Right lobe of liver (tissue), 4 donors: Measurements from ENCODE around the gene RNF11.

Experiments
- POLR2A ChIP-seq: fragments of 450-650 bp; IDR thresholded peaks from one replicate; pipeline ENCODE4 v1.6.1; 2017; ENCODE audit warnings: antibody characterized with exemption, mild to moderate bottlenecking
- TF ChIP-seq, protein P1 (sequence below), 4 donors: fragments of 200-600 bp in 3 of 4; fragments of 450-650 bp in 1 of 4; IDR thresholded peaks; one replicate each; pipeline versions ENCODE4 v1.5.1 to v1.8.0; 2016 to 2022; ENCODE audit warnings: antibody characterized with exemption in 4 of 4, mild to moderate bottlenecking in 2 of 4
- donor health status: DM: no; HTN: no; CAD: no.
- donor health status: DM: no; HTN: no; CAD: no.
- donor health status: DM: no; HTN: yes; CAD: no.

DNA sequence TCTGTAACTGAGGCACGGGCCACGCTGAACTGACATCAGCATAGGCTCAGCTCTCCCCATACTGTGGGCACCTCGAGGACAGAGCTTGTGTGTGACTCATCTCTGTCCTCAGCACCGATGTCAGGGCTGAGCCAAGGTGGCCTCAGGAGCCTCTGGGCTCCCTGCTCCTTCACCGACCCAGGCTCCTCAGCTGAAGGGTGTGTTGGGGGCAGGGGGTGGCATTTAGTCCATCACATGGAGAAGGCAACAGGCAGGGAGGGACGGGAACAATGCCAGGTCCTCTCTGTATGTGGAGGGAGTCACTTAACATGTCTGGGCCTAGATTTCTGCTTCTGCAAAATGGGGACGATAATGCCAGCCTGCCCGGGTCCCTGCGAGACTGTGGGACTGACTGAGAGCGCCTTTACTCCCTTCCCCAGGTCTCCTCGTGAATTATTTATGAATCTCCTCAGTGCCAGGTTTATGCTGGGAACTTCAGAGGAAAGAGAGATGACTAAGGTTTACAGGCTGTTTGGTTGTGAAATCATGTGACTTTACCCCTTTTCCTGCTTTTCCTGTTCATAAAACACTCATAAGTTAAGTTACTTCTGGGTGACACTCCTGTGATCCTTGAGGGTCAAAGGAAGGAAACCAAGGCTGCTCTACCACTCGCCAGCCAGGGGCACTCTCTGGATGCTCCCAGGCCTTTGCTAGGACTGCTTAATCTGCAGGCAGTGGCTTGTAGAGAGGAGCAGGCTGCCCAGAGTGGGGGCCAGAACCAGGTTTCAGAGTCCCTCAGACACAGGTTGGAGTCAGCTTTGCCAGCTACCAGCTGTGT, 78.1 kb downstream of the RNF11 start:
- peak; percentile 48 for TF ChIP-seq POLR2A
- TF ChIP-seq, protein P1, sequence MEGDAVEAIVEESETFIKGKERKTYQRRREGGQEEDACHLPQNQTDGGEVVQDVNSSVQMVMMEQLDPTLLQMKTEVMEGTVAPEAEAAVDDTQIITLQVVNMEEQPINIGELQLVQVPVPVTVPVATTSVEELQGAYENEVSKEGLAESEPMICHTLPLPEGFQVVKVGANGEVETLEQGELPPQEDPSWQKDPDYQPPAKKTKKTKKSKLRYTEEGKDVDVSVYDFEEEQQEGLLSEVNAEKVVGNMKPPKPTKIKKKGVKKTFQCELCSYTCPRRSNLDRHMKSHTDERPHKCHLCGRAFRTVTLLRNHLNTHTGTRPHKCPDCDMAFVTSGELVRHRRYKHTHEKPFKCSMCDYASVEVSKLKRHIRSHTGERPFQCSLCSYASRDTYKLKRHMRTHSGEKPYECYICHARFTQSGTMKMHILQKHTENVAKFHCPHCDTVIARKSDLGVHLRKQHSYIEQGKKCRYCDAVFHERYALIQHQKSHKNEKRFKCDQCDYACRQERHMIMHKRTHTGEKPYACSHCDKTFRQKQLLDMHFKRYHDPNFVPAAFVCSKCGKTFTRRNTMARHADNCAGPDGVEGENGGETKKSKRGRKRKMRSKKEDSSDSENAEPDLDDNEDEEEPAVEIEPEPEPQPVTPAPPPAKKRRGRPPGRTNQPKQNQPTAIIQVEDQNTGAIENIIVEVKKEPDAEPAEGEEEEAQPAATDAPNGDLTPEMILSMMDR (IDR thresholded peaks at IDR 0.05): no peak
